NCI-H1417 (cell line): ENCODE data around the gene PLAC8.
"Not testable (repeated sequence)": the region's sequence is repeated elsewhere in the genome, so short reads cannot be mapped to it uniquely, and the experiment has no call there.

Source experiments
- DNase-seq, 3 experiments: peaks; one replicate each; lab custom pipeline; 2025; lab: John Stamatoyannopoulos, UW

The PLAC8 gene

GRCh38 chr4:83067058-83067639, 47.4 kb downstream of the PLAC8 start:
- DNase-seq = no peak

- DNase-seq = no peak
Measured at GRCh38 chr4:83065266-83065665, 49.3 kb downstream of the PLAC8 start.

GRCh38 chr4:83062739-83063138, 51.8 kb downstream of the PLAC8 start:
- peak in 1 of 3 experiments; percentile 17 for DNase-seq

GRCh38 chr4:83054928-83055327, 59.6 kb downstream of the PLAC8 start:
- DNase-seq = peak in 1 of 3 experiments; percentile 10

- DNase-seq = not testable (repeated sequence)
Measured at GRCh38 chr4:83048781-83049180, 65.7 kb downstream of the PLAC8 start.

GRCh38 chr4:83046693-83047473, 67.6 kb downstream of the PLAC8 start:
- no peak for DNase-seq

- no peak for DNase-seq
Measured at GRCh38 chr4:83043801-83044407, 70.6 kb downstream of the PLAC8 start.

GRCh38 chr4:83043157-83043556, 71.4 kb downstream of the PLAC8 start:
- not testable (repeated sequence) for DNase-seq

- DNase-seq = no peak
Measured at GRCh38 chr4:83040269-83040668, 74.3 kb downstream of the PLAC8 start.
